IMR-90 (cell line): ENCODE data around the gene RNF11.

Source experiments
- CHD1 ChIP-seq: IDR thresholded peaks from 2 replicates; pipeline ENCODE4 v1.6.1; 2012; ENCODE audit warnings: low read depth, low read length, improper control_type of control experiment
- CTCF ChIP-seq: conservative IDR thresholded peaks from 2 replicates; pipeline ENCODE4 v1.5.1; 2012; ENCODE audit warnings: mild to moderate bottlenecking, low read depth, low read length, improper control_type of control experiment
- MXI1 ChIP-seq: IDR thresholded peaks from 2 replicates; pipeline ENCODE4 v1.6.1; 2012; ENCODE audit warnings: low read depth, mild to moderate bottlenecking, low read length, moderate library complexity, borderline replicate concordance
- POLR2A ChIP-seq: IDR thresholded peaks from 2 replicates; pipeline ENCODE4 v1.6.1; 2012; ENCODE audit warnings: mild to moderate bottlenecking, low read depth, low read length
- RAD21 ChIP-seq: IDR thresholded peaks from 2 replicates; pipeline ENCODE4 v1.6.1; 2012; ENCODE audit warnings: low read length, improper control_type of control experiment
- RFX5 ChIP-seq: IDR thresholded peaks from 2 replicates; pipeline ENCODE4 v1.8.0; 2012; ENCODE audit warnings: low read depth, mild to moderate bottlenecking, low read length, moderate library complexity
- TF ChIP-seq, protein P1 (sequence below): fragments of 150-350 bp; IDR thresholded peaks from 2 replicates; pipeline ENCODE4 v1.6.1; 2016; ENCODE audit warnings: low read depth, mild to moderate bottlenecking, low read length, moderate library complexity, borderline replicate concordance
- TF ChIP-seq, protein P2 (sequence below): fragments of 150-350 bp; IDR thresholded peaks from 2 replicates; pipeline ENCODE4 v1.6.1; 2017; ENCODE audit warnings: mild to moderate bottlenecking, antibody characterized with exemption, low read length, low read depth

GRCh38 chr1:51303315-51303714 lies 67.2 kb downstream of the RNF11 start:
- no peak for TF ChIP-seq POLR2A
- TF ChIP-seq CTCF = no peak
- TF ChIP-seq, protein P1, sequence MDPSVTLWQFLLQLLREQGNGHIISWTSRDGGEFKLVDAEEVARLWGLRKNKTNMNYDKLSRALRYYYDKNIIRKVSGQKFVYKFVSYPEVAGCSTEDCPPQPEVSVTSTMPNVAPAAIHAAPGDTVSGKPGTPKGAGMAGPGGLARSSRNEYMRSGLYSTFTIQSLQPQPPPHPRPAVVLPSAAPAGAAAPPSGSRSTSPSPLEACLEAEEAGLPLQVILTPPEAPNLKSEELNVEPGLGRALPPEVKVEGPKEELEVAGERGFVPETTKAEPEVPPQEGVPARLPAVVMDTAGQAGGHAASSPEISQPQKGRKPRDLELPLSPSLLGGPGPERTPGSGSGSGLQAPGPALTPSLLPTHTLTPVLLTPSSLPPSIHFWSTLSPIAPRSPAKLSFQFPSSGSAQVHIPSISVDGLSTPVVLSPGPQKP = no peak
- TF ChIP-seq, protein P2, sequence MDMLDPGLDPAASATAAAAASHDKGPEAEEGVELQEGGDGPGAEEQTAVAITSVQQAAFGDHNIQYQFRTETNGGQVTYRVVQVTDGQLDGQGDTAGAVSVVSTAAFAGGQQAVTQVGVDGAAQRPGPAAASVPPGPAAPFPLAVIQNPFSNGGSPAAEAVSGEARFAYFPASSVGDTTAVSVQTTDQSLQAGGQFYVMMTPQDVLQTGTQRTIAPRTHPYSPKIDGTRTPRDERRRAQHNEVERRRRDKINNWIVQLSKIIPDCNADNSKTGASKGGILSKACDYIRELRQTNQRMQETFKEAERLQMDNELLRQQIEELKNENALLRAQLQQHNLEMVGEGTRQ = no peak
- no peak for TF ChIP-seq RFX5
- TF ChIP-seq RAD21 = no peak
- TF ChIP-seq MXI1 = no peak
- no peak for TF ChIP-seq CHD1
